Measurements from ENCODE around the gene KLF12.

Gene KLF12

DNA sequence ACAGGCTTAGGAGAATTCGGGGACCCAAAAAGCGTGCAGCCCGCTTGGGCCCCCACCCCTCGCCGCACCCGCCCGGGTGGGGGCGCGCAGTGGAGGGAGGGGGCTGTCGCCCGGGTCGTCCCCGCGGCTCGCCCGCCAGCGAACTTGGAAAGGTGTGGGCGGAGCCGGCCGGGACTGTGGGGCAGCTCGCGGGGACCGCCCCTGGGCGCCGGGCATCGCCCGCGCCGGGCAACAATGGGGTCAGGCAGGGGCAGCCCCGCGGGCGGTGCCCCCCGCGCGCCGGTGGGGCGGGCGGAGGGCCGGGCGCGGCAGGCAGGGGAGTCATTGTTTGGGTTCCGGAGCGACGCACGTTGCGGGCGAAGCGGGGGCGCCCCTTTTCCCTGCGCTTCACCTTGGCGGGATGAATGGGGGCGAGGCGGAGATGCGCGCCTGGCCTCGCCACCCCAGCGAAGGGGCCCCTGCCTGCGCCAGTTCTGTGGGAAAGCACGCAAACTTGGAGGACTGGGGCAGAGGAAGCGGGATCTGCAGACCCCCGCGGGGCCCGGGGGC lies 647 bp upstream of the KLF12 start:
- DNase-seq: no peak

DNA sequence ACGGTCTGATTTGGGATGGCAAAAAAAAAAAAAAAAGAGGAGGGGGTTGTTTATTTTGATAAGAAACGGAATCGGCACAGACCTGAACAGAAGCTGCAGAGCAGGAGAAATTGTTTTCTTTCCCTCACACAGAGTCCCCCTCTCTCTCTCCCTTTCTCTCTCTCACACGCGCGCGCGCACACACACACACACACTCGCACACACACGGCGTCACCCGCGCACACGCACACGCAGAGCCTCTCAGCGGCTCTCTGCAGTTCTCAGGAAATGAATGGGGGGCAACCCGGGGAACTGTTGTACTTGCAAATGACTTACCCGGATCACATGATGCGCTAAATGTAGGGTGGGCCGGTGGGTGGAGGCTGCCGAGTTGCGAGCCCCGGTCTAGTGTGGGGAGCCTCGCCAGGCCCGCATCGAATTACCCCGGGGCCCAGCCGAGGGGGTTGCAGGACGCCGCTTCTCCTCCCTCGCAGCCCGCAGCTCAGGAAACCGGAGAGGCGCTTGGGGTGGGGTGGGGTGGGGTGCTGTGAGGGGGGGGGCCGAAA lies 475 bp downstream of the KLF12 start:
- no peak for DNase-seq

DNA sequence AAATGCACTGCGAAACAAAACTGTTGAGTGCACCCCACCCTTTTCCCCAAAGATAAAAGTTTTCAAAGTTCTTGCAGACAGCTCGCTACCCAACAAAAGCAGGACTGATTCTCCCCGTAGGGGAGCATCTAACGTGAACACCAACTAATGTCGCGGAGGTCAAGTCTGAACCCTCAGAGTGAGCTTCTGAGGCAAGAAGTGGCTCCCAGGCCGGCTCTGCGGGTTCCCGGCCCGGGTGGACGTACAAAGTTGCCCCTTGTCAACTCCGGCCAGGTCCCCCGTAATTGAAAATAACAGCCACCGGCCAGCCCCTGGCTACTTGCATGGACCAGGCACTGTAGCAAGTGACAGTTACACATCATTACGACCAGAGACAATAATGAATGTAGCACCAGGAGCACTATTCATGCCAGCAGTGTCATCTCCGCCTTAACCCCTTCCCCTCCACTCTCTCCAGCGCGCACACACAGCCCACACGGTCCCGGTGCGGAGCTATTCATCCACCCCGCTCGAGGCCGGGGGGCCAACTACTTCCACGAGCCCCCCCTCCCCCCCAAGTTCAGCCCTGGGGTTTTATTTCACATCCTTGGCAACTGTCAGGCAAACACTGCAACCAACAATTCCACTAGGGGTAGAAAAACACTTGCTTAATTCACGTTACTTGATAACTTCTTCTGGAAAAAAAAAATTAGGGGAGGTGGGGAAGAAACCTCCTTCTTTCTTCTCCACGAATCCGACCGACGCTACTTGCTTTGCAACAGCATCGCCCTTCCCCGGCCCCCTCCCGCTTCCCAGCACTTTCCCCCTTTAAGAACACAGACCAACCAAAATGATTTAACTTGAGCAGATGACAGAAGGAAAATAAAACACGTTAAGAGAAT lies 1.2 kb downstream of the KLF12 start:
- no peak for DNase-seq

DNA sequence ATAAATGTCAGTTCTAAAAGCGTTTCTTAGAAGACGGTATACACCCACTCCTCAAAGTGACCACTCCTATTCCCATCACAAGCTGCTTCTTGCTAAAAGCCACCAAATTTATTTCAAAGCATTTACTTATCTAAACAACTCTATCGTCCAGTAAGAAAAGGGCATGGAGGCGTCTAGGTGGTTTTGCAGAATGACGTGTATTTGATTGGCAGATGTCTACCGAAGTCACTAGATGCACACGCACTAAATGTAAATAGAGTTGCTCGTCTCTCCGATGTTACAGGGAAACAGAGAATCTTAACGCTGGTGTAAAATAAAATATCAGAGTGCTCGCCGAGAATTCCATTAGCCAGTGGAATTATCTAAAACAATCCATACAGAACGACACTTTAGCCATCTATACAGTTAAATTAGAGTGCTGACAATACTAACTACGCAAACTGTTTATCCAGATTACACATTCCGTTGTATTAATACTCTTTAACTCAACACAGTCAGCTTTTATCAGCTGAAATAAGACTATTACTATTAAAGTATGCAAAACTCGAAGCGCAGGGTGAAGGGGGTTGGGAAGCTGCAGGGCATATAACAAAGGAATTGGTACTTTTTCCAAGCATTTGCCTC lies 1.9 kb downstream of the KLF12 start:
- DNase-seq: no peak

DNA sequence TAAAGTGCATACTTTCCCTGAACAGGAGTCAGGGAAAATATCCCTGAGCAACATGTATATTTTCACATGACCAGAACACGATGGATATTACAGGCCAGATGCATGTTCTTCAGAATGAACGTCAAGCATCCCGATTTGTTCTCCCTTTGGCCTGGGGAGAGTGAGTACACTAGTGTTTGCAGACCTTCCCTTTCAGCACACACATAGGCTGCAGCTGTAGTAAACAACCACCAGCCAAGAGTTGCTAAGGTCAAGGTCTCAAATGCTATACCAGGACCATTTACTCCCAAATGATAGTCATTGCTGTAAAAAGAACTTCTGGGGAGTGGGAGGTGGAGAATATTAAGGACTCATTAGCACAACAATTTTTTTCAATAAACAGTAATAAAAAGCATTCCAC lies 3.0 kb downstream of the KLF12 start:
- no peak for DNase-seq

DNA sequence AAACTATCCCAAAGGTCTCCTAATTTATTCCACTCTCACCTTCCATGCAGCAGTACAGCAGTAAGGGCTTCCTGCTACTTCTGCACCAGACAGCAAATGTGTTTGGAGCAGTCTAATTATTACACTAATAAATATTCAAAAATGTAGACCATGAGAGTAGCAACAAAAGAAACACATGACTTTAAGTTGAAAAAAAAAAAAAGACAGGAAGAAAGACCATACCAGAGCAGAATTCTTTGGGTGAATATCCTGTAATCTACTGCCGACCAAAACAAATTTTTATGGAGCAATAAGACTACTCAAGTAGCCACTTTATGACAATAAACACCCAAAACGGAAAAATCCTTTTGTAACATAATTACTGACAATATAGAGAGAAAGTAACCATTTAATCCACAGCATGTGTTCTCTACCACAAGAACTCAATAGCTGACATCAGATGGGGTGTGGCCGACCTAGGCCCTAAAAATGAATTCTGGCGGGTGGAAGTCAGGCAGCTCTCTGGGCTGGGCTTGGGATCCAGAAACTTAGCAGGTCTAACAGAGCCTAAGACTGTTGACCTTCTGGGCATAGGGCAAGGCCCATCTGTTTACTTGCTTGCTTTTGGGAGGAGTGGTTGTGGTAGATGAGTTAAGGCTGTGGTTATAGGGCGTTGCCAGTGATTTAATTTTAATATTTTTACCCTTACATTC lies 4.6 kb downstream of the KLF12 start:
- no peak for DNase-seq

DNA sequence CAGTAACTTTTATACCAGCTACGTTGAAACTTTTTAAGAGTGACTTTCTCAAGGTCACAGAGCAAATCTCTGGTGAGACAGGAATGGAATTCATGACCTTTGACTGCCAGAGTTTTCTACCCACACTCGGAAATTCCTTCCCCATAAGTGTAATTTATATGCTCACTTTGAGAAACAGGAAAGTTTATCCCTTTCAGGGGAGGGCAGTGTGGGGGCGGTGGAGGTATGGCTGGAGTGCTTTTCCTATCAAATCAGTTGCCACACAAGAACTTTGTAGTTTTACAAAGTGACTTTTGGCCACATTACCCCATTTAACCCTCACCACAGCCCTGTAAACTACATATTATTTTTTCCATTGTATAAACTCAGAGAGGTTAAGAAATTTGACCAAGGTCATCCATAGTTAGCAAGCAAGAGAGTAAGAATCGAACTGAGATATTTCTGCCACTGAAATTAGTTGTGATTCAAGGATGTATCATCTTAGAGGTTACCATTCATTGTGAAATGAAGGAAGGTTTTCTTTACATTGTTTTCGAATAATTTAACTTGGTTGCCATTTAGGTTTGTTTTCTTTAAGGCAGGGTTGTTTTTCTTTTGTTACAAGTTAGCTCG lies 5.9 kb downstream of the KLF12 start:
- no peak for DNase-seq

DNA sequence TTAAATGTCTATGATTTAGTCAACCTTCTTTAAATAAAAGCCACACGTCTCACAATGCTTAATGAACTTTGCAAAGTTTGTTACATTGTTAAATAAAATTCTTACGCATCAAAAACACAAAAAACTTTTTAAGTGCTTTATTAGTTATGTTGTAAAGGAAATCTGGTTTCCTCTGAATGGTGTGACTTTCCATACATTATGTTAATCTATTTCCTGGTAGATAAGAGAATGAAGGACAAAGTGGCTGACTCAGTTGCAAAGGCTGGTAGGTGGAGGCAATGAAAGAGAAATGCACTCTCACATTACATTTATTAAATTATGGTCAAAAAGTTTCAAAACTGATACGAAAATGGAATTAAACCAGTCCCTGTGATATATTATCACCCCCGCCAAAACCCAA lies 15.9 kb downstream of the KLF12 start:
- DNase-seq: no peak

DNA sequence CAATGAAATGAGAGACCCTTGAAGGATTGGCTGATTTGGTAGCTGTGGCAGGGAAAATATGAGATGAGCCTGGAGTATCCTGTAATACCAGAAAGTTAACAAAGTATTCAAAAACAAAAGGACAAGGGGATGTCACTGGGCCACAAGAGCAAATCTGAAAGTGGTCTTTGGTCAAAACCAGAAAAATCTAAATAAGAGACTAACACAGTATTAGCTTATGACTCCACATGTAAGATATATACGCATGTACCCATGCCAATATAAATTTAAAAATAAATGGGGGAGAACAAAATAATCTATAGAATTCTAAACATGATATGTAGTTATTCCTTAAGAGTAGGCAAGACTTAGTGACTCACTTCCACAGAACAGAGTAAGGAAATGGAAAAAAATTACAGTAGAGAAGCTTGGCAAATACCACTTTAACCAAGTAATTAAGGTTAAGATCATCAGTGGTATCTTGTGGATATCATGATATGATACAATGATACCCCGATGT lies 16.9 kb downstream of the KLF12 start:
- DNase-seq: no peak

DNA sequence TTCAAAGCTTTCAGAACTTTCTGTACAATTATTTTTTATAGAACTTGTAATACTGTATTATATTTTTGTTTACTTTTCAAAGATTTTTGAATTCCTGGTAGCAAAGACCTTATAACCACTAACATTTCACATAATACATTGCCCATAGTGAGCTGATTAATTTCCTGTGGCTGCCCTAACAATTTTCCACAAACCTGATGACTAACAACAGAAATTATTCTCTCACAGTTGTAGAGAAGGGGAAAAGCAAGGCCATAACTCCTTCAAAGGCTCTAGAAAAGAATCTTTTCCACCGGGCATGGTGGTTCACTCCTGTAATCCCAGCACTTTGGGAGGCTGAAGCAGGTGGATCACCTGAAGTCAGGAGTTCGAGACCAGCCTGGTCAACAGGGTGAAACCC lies 19.1 kb downstream of the KLF12 start:
- no peak for DNase-seq

DNA sequence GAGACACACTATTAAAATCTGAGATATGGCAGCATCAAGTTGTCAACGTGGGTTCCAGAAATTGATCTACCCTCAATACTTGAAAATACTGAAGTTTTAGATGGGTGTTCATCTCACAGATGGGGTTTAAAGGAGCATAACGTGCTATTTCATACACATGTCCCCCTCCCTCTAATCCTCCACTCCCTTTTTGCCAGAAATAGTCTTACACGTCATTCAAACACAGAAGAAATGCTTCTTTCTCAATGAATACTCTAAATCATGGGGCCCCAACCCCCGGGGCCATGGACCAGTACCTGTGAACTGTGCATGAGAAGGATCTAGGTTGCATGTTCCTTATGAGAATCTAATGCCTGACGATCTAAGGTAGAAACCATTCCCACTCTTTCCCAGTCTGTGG lies 19.6 kb downstream of the KLF12 start:
- no peak for DNase-seq

DNA sequence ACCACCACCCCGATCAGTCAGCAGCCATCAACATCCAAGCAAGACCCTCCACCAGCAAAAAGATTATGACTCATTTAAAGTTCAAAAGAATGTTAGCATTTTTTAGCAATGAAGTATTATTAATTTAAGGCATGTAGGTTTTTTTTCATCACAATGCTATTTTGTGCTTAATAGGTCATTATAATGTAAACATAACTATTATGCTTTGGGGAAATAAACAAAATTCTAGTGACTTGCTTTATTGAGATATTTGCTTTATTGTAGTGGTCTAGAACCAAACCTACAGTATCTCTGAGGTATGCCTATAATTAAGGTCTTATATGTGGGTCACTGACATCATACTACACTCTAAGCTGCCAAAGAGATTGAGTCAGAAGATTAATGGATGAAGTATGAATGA lies 20.0 kb downstream of the KLF12 start:
- no peak for DNase-seq

DNA sequence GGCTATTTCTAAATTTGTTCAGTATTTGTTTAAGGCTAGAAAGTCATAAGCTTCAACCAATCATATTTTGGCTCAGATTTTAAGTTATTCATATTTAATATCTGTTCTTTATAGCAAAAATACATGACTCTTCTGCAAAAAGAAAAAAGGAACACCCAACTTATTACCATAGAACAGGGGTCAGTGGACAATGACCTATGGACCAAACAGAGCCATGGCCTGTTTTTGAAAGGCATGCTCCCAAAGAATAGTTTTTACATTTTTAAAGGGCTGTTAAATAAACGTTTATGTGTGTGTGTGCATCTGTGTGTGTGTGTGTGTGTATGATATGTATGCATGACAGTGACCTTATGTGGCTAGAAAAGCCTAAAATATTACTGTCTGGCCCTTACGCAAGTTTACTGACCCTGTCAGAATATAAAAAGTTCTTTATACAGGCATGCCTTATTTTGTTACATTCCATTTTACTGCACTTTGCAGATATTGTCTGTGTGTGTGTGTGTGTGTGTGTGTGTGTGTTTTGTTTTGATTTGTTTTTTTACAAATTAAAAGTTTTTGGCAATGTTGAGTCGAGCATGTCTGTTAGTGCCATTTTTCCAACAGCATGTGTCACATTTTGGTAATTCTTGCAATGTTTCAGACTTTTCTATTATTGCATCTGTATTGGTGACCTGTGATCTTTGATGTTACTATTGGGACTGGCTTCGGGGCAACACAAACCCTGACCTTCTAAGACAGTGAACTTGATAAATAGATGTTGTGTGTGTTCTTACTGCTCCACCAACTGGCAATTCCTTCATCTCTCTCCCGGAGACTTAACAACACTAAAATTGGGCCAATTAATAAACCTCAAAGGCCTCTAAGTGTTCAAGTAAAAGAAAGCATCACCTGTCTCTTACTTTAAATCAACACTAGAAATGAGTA lies 22.0 kb downstream of the KLF12 start:
- DNase-seq: no peak

DNA sequence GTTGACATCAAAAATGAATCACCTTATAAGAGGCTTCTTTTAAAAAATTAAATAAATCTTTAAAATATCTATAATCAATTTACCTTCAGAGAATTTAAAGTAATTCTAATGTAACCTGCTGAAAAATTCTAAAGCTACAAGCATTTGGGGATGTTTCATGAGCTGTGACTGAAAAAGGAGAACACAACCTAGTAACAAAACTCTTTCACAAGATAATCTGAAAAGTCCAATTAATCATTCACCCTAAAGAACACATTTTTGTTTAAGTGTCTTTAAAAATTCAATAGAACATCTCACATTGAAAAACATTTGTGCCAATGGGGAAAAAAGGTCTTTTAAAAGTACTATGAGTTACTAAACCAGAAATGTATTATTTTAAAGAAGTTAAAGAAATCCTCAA lies 22.8 kb downstream of the KLF12 start:
- DNase-seq: no peak

DNA sequence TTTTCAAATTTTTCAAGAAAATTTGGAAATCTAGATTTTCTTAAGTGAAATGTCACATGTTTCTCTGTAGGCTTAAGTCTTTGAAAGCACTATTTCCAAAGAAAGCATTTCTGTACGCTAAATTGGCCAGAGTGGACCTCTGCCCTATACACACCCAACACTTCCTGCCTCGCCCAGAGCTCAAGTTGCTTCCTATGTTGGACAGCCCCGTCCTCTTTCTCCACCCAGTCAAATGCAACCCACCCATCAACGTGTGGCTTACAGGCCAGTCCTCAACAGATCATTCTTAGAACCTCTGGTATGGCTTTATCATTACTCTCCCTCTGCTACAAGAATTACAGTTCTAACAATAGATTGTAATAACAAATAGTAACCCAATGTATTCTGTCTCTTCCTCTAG lies 24.2 kb downstream of the KLF12 start:
- DNase-seq: no peak

DNA sequence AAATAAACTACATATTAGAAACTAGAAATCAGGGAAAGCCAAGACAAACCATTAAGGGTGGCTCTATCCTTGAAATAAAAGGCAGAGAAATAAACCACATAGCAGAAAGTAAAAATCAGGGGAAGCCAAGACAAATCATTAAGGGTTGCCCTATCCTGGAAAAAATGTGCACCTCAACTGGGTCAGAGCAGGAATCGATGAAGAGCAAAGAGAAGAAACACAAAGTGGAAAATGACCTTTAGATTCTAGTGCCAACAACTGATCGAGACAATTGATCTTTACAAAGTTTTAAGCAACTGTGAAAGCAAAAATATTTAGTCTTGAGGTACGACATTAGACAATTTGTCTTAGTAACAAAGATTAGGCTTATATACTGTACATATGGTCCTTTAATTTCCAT lies 26.6 kb downstream of the KLF12 start:
- no peak for DNase-seq

DNA sequence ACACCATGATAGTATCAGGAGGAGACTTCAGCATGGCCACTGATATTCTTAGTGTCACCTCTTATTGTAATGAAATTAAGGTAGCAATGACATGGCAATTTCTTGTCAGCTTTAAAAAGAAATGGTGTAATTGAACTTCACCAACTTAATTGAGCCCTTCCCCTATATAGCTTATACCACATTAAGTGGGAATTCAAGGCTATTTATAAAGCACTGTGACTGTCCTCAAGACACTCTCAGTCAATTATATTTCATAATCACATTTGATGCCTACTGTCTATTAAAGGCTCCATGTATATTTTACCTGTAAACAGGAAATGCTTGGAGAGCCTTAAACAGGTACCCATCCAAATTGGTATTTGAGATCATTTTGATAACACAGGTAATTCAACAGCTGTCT lies 28.3 kb downstream of the KLF12 start:
- DNase-seq: no peak

DNA sequence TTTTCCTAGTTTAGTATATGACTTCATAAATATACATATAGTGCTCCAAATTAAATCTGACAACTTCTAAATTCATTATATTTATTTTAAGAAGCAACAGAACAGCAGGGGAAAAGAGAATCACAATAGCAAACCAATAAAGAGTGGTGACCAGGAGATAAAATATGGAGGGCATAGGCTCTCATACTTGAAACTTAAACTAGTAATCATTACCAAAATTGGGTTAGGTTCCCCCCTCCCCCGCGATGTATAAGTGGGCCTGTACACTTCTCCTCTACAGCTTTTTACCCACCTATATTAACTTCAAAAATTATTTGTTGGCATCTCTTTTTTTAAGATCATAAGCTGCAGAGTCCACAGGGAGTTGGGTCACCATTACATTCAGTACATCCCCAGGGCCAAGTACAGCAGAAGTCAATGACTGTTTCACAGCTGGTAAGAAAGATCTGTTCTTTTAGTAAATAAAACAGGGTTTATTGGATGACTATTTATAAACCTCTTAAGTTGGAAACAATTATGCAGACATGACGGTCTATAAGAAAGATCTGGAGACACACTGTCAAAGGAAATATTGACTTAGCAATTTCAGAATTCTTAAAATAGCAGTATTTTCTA lies 29.4 kb downstream of the KLF12 start:
- DNase-seq: no peak

DNA sequence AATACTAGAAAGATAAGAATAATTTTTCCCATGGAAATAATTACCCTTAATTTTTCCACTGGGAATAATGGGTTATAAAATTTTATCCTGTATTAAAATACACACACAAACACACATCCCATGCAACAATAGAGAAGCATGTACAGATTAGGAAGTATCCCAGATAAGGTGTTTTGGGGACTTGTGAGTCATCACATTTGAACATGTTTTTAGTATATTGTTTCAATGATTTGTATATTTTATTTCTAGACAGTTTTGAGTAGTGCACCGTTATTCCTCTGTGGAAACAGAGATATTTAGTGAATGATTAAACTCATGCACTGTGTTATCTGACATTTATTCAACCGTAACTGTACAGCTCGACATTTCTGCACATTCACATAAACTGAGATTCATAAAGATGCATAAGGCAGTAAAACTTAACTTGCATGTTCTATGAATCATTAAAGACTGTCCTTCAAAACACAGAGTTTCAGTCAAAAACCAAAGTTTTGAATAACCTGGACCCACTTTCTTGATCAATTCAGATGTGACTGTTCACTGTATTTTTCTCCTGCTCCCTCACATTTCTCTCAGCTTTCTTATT lies 30.1 kb downstream of the KLF12 start:
- no peak for DNase-seq

DNA sequence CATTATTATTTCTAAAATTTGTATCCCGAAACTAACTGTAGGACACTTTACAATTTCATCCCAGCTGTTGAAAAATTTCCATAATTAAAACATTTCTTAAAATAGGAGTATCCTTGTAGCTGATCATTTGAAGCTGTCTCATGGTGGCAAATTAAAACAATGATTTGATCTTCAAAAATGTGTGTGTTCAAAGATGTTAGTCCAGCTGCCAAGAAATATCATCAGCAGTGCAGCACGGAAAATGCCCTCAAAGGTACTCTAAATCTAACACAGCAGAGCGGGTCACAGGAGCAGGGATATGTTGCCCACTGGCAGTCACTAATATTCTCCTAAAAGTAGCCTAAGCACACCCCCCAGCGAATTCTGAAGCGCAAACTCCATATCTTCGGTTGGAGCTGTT lies 31.0 kb downstream of the KLF12 start:
- DNase-seq: no peak

DNA sequence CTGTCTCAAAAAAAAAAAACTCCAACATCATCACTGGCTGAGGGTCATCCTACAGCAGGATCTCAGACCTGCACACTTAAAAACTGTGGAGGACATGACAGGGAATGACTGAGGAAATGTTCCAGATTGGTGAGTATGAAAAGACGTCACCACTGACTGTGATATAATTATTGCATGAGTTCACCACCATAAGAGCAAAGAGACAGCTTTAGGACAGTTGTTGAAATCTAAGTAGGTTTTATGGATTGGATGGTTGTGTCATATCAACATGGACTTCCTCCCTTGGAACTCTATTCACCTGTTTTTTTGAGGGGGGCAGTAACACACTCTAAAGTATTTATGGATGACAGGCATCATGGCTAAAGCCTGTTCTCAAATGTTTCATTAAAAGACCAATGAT lies 31.5 kb downstream of the KLF12 start:
- DNase-seq: no peak
